Measurements from ENCODE around the gene VWA8.

The VWA8 gene

GRCh38 chr13:41595298-41595697, 365.6 kb downstream of the VWA8 start:
- no peak overlapping the region for H3K4me3 ChIP-seq (ENCODE audit: low read length)
- no peak for TF ChIP-seq CTCF (IDR thresholded peaks at IDR 0.05; ENCODE audit: insufficient read depth, low read depth, low read length, missing control alignments)
- no peak for DNase-seq (ENCODE audit: low read depth)

- peak; percentile 91 for DNase-seq (ENCODE audit: low read depth)
- H3K4me3 ChIP-seq (ENCODE audit: low read length): no peak overlapping the region
- no peak for TF ChIP-seq CTCF (IDR thresholded peaks at IDR 0.05; ENCODE audit: insufficient read depth, low read depth, low read length, missing control alignments)
Measured at GRCh38 chr13:41590643-41591042, 370.3 kb downstream of the VWA8 start.

- TF ChIP-seq CTCF (IDR thresholded peaks at IDR 0.05; ENCODE audit: insufficient read depth, low read depth, low read length, missing control alignments): no peak
- no peak overlapping the region for H3K4me3 ChIP-seq (ENCODE audit: low read length)
- DNase-seq (ENCODE audit: low read depth): no peak
Measured at GRCh38 chr13:41590122-41590521, 370.8 kb downstream of the VWA8 start.

GRCh38 chr13:41589434-41589833, 371.5 kb downstream of the VWA8 start:
- no peak for TF ChIP-seq CTCF (IDR thresholded peaks at IDR 0.05; ENCODE audit: insufficient read depth, low read depth, low read length, missing control alignments)
- H3K4me3 ChIP-seq (ENCODE audit: low read length): no peak overlapping the region
- DNase-seq (ENCODE audit: low read depth): no peak

- no peak overlapping the region for H3K4me3 ChIP-seq (ENCODE audit: low read length)
- no peak for TF ChIP-seq CTCF (IDR thresholded peaks at IDR 0.05; ENCODE audit: insufficient read depth, low read depth, low read length, missing control alignments)
Measured at GRCh38 chr13:41588899-41589298, 372.0 kb downstream of the VWA8 start.

GRCh38 chr13:41588448-41588847, 372.5 kb downstream of the VWA8 start:
- H3K4me3 ChIP-seq (ENCODE audit: low read length): no peak overlapping the region
- no peak for DNase-seq (ENCODE audit: low read depth)
- no peak for TF ChIP-seq CTCF (IDR thresholded peaks at IDR 0.05; ENCODE audit: insufficient read depth, low read depth, low read length, missing control alignments)

More at GRCh38 chr13:41588899-41589298, 372.0 kb downstream of the VWA8 start:
- DNase-seq (ENCODE audit: low read depth): peak; percentile 89

GRCh38 chr13:41587490-41587889, 373.4 kb downstream of the VWA8 start:
- no peak for DNase-seq (ENCODE audit: low read depth)
- no peak overlapping the region for H3K4me3 ChIP-seq (ENCODE audit: low read length)
- no peak for TF ChIP-seq CTCF (IDR thresholded peaks at IDR 0.05; ENCODE audit: insufficient read depth, low read depth, low read length, missing control alignments)
